Uterus (tissue), 2 donors: ENCODE data around the gene FXR1.

Experiments used
- POLR2A ChIP-seq, 2 donors: fragments of 450-650 bp; IDR thresholded peaks; one replicate each; pipeline ENCODE4 v1.6.1; 2016; ENCODE audit warnings: antibody characterized with exemption in 2 of 2, mild to moderate bottlenecking in 1 of 2, moderate library complexity in 1 of 2
- TF ChIP-seq, protein P1 (sequence below), 4 experiments: fragments of 200-600 bp in 2 of 4; fragments of 450-650 bp in 2 of 4; sonication (generic) in 2 of 4; IDR thresholded peaks; one replicate each; pipeline ENCODE4 v1.5.1; 2016 to 2019; ENCODE audit warnings: antibody characterized with exemption in 4 of 4, mild to moderate bottlenecking in 2 of 4, moderate library complexity in 1 of 4

DNA sequence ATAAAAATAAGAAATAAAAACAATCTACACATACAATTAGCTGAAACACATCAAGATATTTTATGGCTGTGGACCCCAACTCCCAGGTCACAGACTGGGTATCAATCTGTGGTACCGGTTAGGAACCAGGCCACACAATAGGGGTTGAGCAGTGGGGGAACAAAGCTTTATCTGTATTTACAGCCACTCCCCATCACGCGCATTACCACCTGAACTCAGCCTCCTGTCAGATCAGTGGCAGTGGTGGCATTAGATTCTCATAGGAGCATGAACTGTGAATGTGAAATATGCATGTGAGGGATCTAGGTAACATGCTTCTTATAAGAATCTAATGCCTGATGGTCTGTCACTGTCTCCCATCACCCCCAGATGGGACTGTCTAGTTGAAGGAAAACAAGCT, 94.8 kb downstream of the FXR1 start:
- TF ChIP-seq, protein P1, sequence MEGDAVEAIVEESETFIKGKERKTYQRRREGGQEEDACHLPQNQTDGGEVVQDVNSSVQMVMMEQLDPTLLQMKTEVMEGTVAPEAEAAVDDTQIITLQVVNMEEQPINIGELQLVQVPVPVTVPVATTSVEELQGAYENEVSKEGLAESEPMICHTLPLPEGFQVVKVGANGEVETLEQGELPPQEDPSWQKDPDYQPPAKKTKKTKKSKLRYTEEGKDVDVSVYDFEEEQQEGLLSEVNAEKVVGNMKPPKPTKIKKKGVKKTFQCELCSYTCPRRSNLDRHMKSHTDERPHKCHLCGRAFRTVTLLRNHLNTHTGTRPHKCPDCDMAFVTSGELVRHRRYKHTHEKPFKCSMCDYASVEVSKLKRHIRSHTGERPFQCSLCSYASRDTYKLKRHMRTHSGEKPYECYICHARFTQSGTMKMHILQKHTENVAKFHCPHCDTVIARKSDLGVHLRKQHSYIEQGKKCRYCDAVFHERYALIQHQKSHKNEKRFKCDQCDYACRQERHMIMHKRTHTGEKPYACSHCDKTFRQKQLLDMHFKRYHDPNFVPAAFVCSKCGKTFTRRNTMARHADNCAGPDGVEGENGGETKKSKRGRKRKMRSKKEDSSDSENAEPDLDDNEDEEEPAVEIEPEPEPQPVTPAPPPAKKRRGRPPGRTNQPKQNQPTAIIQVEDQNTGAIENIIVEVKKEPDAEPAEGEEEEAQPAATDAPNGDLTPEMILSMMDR (IDR thresholded peaks at IDR 0.05) = no peak
- no peak for TF ChIP-seq POLR2A (IDR thresholded peaks at IDR 0.05)
